ENCODE measurements around the gene RHOB. TPM values are rescaled to one million over a fixed set of nuclear protein-coding genes. Genes with fewer than 3 reads are reported as not detected.

Gene RHOB
- total and polyA plus RNA-seq, 7 donors, result 111 to 669 (median 194) TPM

- H3K4me1 ChIP-seq, result peaks cover 8% of the 10 kb centered on the region
- intact Hi-C loops (cut with DNase I), result loop anchor here in 1 of 2 donors (5.0 to 10.0 kb wide), 2 partner anchors 60 to 528 kb away; no protein-coding TSS in a partner anchor
- ATAC-seq (no peak), DNase-seq (no peak)
- H3K4me3 ChIP-seq, result no peak overlapping the region
- H3K27me3 ChIP-seq (ENCODE audit: insufficient read depth in 3 of 3, low read length in 2 of 3), result no peaks in the 10 kb centered on the region
- no peaks in the 10 kb centered on the region for H3K9me3 ChIP-seq
- H3K27ac ChIP-seq, result no peak overlapping the region
- H3K36me3 ChIP-seq (ENCODE audit: insufficient read depth in 1 of 2, low read depth in 1 of 2), result no peaks in the 10 kb centered on the region
- WGBS, 3 donors, result 89 to 92% (median 92%) methylated on average over 7 of the region's 7 CpGs
- TF ChIP-seq, protein P1, sequence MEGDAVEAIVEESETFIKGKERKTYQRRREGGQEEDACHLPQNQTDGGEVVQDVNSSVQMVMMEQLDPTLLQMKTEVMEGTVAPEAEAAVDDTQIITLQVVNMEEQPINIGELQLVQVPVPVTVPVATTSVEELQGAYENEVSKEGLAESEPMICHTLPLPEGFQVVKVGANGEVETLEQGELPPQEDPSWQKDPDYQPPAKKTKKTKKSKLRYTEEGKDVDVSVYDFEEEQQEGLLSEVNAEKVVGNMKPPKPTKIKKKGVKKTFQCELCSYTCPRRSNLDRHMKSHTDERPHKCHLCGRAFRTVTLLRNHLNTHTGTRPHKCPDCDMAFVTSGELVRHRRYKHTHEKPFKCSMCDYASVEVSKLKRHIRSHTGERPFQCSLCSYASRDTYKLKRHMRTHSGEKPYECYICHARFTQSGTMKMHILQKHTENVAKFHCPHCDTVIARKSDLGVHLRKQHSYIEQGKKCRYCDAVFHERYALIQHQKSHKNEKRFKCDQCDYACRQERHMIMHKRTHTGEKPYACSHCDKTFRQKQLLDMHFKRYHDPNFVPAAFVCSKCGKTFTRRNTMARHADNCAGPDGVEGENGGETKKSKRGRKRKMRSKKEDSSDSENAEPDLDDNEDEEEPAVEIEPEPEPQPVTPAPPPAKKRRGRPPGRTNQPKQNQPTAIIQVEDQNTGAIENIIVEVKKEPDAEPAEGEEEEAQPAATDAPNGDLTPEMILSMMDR (IDR thresholded peaks at IDR 0.05), result no peak
Measured at GRCh38 chr2:20436716-20437470, 10.0 kb upstream of the RHOB start.

DNA sequence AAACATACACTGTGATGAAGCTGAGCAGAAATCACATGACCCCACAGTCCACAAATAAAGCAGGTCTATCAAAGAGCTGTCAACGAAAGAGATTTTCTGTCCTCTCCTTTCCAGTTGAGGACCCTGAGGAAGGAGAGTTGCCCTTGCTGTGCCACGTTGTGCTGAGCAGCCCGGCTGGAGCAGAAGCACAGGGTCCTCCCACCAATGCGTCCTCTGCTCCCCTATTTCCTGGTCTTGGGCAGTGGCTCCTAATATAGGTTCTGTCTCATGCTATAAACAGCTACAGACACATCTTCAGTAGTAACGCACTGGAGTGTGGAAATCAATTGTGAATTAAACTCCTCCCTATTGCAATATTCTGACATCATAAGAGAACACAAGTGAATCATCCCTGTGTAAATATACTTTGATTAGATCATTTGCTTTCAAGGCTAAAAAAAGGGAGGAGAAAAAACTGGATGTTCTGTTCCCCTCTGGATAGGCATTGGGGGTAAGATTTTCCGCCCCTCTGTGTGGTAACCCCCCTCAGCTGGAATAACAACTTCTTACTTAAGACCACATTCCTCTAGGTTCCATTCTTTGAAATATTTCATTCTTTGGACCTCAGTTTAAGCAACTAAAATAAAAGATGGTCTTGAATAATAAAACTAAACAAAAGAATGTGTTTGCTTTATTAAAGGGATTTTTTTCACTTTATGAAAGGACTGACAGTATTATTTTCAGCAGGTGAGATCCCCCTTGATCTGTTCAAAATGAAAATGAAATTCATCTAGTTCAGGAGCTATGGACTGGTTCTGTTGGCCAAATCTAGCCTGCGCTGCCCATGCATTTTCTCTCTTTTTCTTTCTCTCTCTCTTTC, 8.3 kb upstream of the RHOB start:
- H3K4me1 ChIP-seq, result peaks cover 11% of the 10 kb centered on the region
- intact Hi-C loops (cut with DNase I), result loop anchor here in 1 of 2 donors (5.0 to 10.0 kb wide), 2 partner anchors 61 to 526 kb away; no protein-coding TSS in a partner anchor
- H3K36me3 ChIP-seq (ENCODE audit: insufficient read depth in 1 of 2, low read depth in 1 of 2), result no peaks in the 10 kb centered on the region
- no peaks in the 10 kb centered on the region for H3K27me3 ChIP-seq (ENCODE audit: insufficient read depth in 3 of 3, low read length in 2 of 3)
- no peak for DNase-seq
- 61 to 68% (median 64%) methylated on average over 7 of the region's 7 CpGs for WGBS, 3 donors
- H3K27ac ChIP-seq, result peak overlapping the region; percentile 6
- no peaks in the 10 kb centered on the region for H3K9me3 ChIP-seq
- TF ChIP-seq, protein P1 (IDR thresholded peaks at IDR 0.05), result no peak
- H3K4me3 ChIP-seq, result no peak overlapping the region
- peak; percentile 88 to 92 (median 89) for ATAC-seq

DNA sequence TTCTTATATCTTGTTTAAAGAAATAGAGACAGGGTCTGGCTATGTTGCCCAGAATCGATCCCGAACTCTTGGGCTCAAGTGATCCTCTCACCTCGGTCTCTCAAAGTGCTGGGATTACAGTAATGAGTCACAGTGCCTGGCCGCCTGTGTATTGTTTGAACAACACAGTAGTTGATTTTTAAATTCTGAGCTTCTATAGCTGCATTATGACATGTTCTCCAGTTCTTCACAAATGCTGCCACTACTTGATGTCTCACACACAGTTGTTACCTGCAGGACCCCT, 7.7 kb upstream of the RHOB start:
- peaks cover 13% of the 10 kb centered on the region for H3K4me1 ChIP-seq
- DNase-seq, result no peak
- whole genome bisulfite sequencing, 3 donors, result 82 to 94% (median 84%) methylated on average over 4 of the region's 4 CpGs
- no peaks in the 10 kb centered on the region for H3K9me3 ChIP-seq
- peak overlapping the region; percentile 6 for H3K27ac ChIP-seq
- no peak overlapping the region for H3K4me3 ChIP-seq
- intact Hi-C loops (cut with DNase I), result loop anchor here in 1 of 2 donors (5.0 to 10.0 kb wide), 2 partner anchors 62 to 526 kb away; no protein-coding TSS in a partner anchor
- H3K36me3 ChIP-seq (ENCODE audit: insufficient read depth in 1 of 2, low read depth in 1 of 2), result no peaks in the 10 kb centered on the region
- no peaks in the 10 kb centered on the region for H3K27me3 ChIP-seq (ENCODE audit: insufficient read depth in 3 of 3, low read length in 2 of 3)
- peak in 2 of 4 donors; percentile 20 to 21 for ATAC-seq
- TF ChIP-seq, protein P1 (IDR thresholded peaks at IDR 0.05), result no peak

GRCh38 chr2:20439503-20439902, 7.4 kb upstream of the RHOB start:
- H3K4me3 ChIP-seq, result no peak overlapping the region
- H3K9me3 ChIP-seq, result no peaks in the 10 kb centered on the region
- TF ChIP-seq, protein P1 (IDR thresholded peaks at IDR 0.05), result no peak
- DNase-seq, result peak in 1 of 2 donors; percentile 20
- no peaks in the 10 kb centered on the region for H3K27me3 ChIP-seq (ENCODE audit: insufficient read depth in 3 of 3, low read length in 2 of 3)
- ATAC-seq, result peak in 1 of 4 donors; percentile 9
- no peak overlapping the region for H3K27ac ChIP-seq
- intact Hi-C loops (cut with DNase I), result loop anchor here in 1 of 2 donors (5.0 to 10.0 kb wide), 2 partner anchors 62 to 525 kb away; no protein-coding TSS in a partner anchor
- no peaks in the 10 kb centered on the region for H3K36me3 ChIP-seq (ENCODE audit: insufficient read depth in 1 of 2, low read depth in 1 of 2)
- 80 to 86% (median 81%) methylated on average over 5 of the region's 5 CpGs for WGBS, 3 donors
- H3K4me1 ChIP-seq, result peaks cover 13% of the 10 kb centered on the region

Data from psoas muscle (tissue), 8 donors.